ENCODE results near the gene C10orf90. TPM values are rescaled to one million over a fixed set of nuclear protein-coding genes. Genes with fewer than 3 reads are reported as not detected.

C10orf90 gene
- total and polyA plus RNA-seq, 4 donors = not detected

DNA sequence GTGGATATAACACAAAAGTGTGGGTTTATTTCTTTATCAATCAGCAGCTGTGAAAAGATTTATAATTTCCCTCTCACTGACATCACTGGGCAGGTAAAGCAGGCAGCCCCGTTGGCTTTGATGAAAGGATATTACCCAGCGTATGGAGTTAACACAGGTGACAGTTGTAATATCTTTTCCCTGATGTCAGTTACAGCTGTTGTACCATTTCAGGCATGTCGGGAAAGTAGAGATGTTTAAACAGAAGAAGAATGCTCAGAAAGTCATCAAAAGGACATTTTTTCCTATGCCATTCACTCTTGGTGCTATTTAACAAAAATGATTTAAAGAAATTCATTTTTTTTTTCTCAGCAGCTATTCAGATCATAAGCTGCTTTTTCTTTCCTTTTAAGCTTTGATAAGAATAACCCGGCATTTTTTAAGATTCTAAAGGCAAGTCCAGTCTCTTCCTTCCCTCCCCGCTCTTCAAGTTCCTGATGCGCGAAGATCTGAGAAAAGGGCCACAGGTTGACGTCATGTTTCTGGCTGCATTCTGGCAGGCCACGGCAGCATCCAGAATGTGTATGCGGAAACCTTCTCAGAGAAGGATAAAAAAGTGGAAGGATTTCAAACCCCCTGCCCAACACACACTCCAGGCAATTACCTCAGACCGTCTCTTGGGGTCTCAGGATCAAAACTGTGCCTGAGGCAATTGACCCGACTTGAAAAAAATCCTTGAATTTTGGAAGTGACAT lies 249.8 kb downstream of the C10orf90 start:
- TF ChIP-seq, protein P1, sequence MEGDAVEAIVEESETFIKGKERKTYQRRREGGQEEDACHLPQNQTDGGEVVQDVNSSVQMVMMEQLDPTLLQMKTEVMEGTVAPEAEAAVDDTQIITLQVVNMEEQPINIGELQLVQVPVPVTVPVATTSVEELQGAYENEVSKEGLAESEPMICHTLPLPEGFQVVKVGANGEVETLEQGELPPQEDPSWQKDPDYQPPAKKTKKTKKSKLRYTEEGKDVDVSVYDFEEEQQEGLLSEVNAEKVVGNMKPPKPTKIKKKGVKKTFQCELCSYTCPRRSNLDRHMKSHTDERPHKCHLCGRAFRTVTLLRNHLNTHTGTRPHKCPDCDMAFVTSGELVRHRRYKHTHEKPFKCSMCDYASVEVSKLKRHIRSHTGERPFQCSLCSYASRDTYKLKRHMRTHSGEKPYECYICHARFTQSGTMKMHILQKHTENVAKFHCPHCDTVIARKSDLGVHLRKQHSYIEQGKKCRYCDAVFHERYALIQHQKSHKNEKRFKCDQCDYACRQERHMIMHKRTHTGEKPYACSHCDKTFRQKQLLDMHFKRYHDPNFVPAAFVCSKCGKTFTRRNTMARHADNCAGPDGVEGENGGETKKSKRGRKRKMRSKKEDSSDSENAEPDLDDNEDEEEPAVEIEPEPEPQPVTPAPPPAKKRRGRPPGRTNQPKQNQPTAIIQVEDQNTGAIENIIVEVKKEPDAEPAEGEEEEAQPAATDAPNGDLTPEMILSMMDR (IDR thresholded peaks at IDR 0.05; ENCODE audit: control extremely low read depth, extremely low read depth) = no peak
- no peaks in the 10 kb centered on the region for H3K36me3 ChIP-seq (ENCODE audit: control insufficient read depth in 4 of 4, insufficient read depth in 4 of 4, low read length in 4 of 4)
- H3K4me1 ChIP-seq (ENCODE audit: control insufficient read depth in 5 of 5, insufficient read depth in 5 of 5, low read length in 5 of 5) = no peaks in the 10 kb centered on the region
- no peak overlapping the region for H3K27ac ChIP-seq (ENCODE audit: low read depth in 1 of 2, low read length in 1 of 2)
- H3K27me3 ChIP-seq (ENCODE audit: control insufficient read depth in 3 of 3, insufficient read depth in 3 of 3, low read length in 2 of 3) = no peaks in the 10 kb centered on the region
- peaks cover 0 to 22% (median 2%) of the 10 kb centered on the region in 4 donors for H3K9me3 ChIP-seq (ENCODE audit: control insufficient read depth in 4 of 4, insufficient read depth in 3 of 4, low read length in 3 of 4)
- H3K9ac ChIP-seq (ENCODE audit: insufficient read depth in 1 of 2, low read length in 2 of 2) = no peak overlapping the region
- 76 to 84% methylated on average over 12 of the region's 12 CpGs for WGBS, 2 donors
- ATAC-seq (ENCODE audit: insufficient read depth, low FRiP score) (no peak), DNase-seq (no peak)
- no peak overlapping the region for H3K4me3 ChIP-seq

DNA sequence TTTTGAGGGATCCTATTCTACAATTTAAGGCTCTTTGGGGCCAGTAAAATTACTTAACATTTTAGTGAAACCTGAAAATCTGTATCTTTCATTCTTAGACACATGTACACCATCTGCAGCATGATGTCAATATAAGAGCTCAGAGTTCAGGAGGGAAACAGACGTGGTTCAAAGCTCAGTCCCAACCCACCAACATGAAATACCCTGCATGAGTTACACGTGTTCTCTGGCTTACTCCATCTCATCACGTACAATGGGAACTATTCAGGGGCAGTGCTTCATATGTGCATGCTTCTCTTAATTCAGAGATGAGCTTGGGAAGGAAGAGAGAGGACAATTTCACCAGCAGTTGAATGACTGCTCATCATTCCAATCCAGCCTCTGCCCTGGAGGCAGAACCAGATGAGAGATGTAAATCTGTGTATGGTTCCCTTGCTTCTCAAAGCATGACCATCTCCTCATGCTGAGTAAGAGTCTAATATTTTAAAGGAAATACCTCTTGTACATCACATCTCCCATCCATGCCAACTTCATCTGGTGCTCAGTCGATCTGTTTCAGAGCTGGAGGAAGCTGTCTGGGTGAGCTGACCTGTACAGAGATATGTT lies 253.2 kb downstream of the C10orf90 start:
- Histone ChIP-seq H3K9ac (ENCODE audit: insufficient read depth in 1 of 2, low read length in 2 of 2) (no peak overlapping the region), H3K4me3 (no peak overlapping the region), H3K27me3 (ENCODE audit: control insufficient read depth in 3 of 3, insufficient read depth in 3 of 3, low read length in 2 of 3) (peaks cover 0 to 3% (median 0%) of the 10 kb centered on the region in 3 donors), H3K27ac (ENCODE audit: low read depth in 1 of 2, low read length in 1 of 2) (no peak overlapping the region), H3K4me1 (ENCODE audit: control insufficient read depth in 5 of 5, insufficient read depth in 5 of 5, low read length in 5 of 5) (no peaks in the 10 kb centered on the region), H3K9me3 (ENCODE audit: control insufficient read depth in 4 of 4, insufficient read depth in 3 of 4, low read length in 3 of 4) (peaks cover 0 to 10% (median under 1%) of the 10 kb centered on the region in 4 donors), H3K36me3 (ENCODE audit: control insufficient read depth in 4 of 4, insufficient read depth in 4 of 4, low read length in 4 of 4) (no peaks in the 10 kb centered on the region)
- ATAC-seq (ENCODE audit: insufficient read depth, low FRiP score) (no peak), DNase-seq (no peak)
- TF ChIP-seq, protein P1 (IDR thresholded peaks at IDR 0.05; ENCODE audit: control extremely low read depth, extremely low read depth) = no peak
- WGBS, 2 donors = 84 to 85% methylated on average over 4 of the region's 4 CpGs

DNA sequence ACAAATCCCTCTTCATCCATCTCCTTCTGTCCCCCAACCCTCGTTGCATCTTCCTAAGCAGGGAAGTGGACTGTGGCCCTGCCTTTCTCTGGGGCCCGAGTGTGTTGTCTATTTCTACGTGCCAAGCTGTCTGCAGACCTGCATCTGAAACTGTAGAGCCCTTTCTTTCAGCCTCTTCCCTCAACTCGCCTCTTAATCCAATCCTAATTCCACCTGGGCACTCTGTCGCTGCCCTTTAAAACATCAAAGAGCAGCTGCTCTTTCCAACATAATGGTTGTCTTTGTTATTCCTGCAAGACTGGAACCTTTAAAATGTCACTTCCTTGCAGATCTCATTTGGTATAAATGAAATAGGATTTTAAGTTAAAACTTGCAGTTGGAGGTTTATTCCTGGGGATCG lies 260.7 kb downstream of the C10orf90 start:
- TF ChIP-seq, protein P1 (IDR thresholded peaks at IDR 0.05; ENCODE audit: control extremely low read depth, extremely low read depth) = no peak
- H3K36me3 ChIP-seq (ENCODE audit: control insufficient read depth in 4 of 4, insufficient read depth in 4 of 4, low read length in 4 of 4) = no peaks in the 10 kb centered on the region
- H3K4me3 ChIP-seq = no peak overlapping the region
- H3K27me3 ChIP-seq (ENCODE audit: control insufficient read depth in 3 of 3, insufficient read depth in 3 of 3, low read length in 2 of 3) = peaks cover 0 to 3% (median 0%) of the 10 kb centered on the region in 3 donors
- H3K27ac ChIP-seq (ENCODE audit: low read depth in 1 of 2, low read length in 1 of 2) = no peak overlapping the region
- no peak overlapping the region for H3K9ac ChIP-seq (ENCODE audit: insufficient read depth in 1 of 2, low read length in 2 of 2)
- DNase-seq (no peak), ATAC-seq (ENCODE audit: insufficient read depth, low FRiP score) (no peak)
- H3K4me1 ChIP-seq (ENCODE audit: control insufficient read depth in 5 of 5, insufficient read depth in 5 of 5, low read length in 5 of 5) = no peaks in the 10 kb centered on the region
- peaks cover 0 to 4% (median 0%) of the 10 kb centered on the region in 4 donors for H3K9me3 ChIP-seq (ENCODE audit: control insufficient read depth in 4 of 4, insufficient read depth in 3 of 4, low read length in 3 of 4)
- WGBS, 2 donors = 71 to 74% methylated on average over 6 of the region's 6 CpGs

All from lung (tissue), 12 donors.